HEK293T (cell line): ENCODE measurements around the gene SLC25A44.

Experiments used
- CTCF ChIA-PET: fragments of 350-600 bp; formaldehyde crosslinking; extraction: SDS; loops from one replicate; lab custom pipeline; 2021; ENCODE audit warnings: antibody characterized with exemption, inconsistent platforms; lab: Yijun Ruan, JAX
- POLR2A ChIA-PET: fragments of 350-600 bp; formaldehyde crosslinking; extraction: SDS; loops from one replicate; lab custom pipeline; 2020; ENCODE audit warnings: antibody characterized with exemption, inconsistent platforms; lab: Yijun Ruan, JAX
- DNase-seq: peaks from one replicate; pipeline ENCODE4 v3.0.0; 2012; ENCODE audit warnings: mixed read lengths; ENCODE audit errors: extremely low spot score
- ARNT ChIP-seq: fragments of 450-650 bp; IDR thresholded peaks from 2 replicates; pipeline ENCODE4 v1.6.1; 2017; ENCODE audit warnings: mild to moderate bottlenecking
- BHLHE40 ChIP-seq: fragments of 450-650 bp; IDR thresholded peaks from 2 replicates; pipeline ENCODE4 v1.6.1; 2016; ENCODE audit warnings: mild to moderate bottlenecking, moderate library complexity, borderline replicate concordance
- CTBP1 ChIP-seq: fragments of 450-650 bp; IDR thresholded peaks from 2 replicates; pipeline ENCODE4 v1.6.1; 2016; ENCODE audit warnings: borderline replicate concordance
- ELF4 ChIP-seq: fragments of 450-650 bp; IDR thresholded peaks from 2 replicates; pipeline ENCODE4 v1.6.1; 2017; ENCODE audit warnings: antibody characterized with exemption
- FOXA1 ChIP-seq: fragments of 450-650 bp; IDR thresholded peaks from 2 replicates; pipeline ENCODE4 v1.6.1; 2016; ENCODE audit warnings: mild to moderate bottlenecking
- FOXK2 ChIP-seq: fragments of 450-650 bp; IDR thresholded peaks from 2 replicates; pipeline ENCODE4 v1.6.1; 2016; ENCODE audit warnings: mild to moderate bottlenecking
- FOXM1 ChIP-seq: fragments of 450-650 bp; IDR thresholded peaks from 2 replicates; pipeline ENCODE4 v1.6.1; 2017; ENCODE audit warnings: mild to moderate bottlenecking, borderline replicate concordance
- HDGF ChIP-seq: fragments of 450-650 bp; IDR thresholded peaks from 2 replicates; pipeline ENCODE4 v1.6.1; 2017; ENCODE audit warnings: antibody characterized with exemption, borderline replicate concordance
- L3MBTL2 ChIP-seq: fragments of 450-650 bp; conservative IDR thresholded peaks from 2 replicates; pipeline ENCODE4 v1.6.1; 2016; ENCODE audit warnings: mild to moderate bottlenecking
- LEF1 ChIP-seq: fragments of 450-650 bp; IDR thresholded peaks from 2 replicates; pipeline ENCODE4 v1.6.1; 2017; ENCODE audit warnings: mild to moderate bottlenecking, borderline replicate concordance
- NFRKB ChIP-seq: fragments of 450-650 bp; IDR thresholded peaks from 2 replicates; pipeline ENCODE4 v1.6.1; 2016; ENCODE audit warnings: mild to moderate bottlenecking, moderate library complexity
- SP1 ChIP-seq: fragments of 450-650 bp; IDR thresholded peaks from 2 replicates; pipeline ENCODE4 v1.6.1; 2017
- SUZ12 ChIP-seq: fragments of 450-650 bp; IDR thresholded peaks from 2 replicates; pipeline ENCODE4 v1.6.1; 2016; ENCODE audit warnings: mild to moderate bottlenecking
- TARDBP ChIP-seq: fragments of 450-650 bp; IDR thresholded peaks from 2 replicates; pipeline ENCODE4 v1.6.1; 2016
- ZNF384 ChIP-seq: fragments of 450-650 bp; IDR thresholded peaks from 2 replicates; pipeline ENCODE4 v1.6.1; 2016
- TF ChIP-seq, protein P1 (sequence below): fragments of 450-650 bp; IDR thresholded peaks from 2 replicates; pipeline ENCODE4 v1.6.1; 2016

The SLC25A44 gene

DNA sequence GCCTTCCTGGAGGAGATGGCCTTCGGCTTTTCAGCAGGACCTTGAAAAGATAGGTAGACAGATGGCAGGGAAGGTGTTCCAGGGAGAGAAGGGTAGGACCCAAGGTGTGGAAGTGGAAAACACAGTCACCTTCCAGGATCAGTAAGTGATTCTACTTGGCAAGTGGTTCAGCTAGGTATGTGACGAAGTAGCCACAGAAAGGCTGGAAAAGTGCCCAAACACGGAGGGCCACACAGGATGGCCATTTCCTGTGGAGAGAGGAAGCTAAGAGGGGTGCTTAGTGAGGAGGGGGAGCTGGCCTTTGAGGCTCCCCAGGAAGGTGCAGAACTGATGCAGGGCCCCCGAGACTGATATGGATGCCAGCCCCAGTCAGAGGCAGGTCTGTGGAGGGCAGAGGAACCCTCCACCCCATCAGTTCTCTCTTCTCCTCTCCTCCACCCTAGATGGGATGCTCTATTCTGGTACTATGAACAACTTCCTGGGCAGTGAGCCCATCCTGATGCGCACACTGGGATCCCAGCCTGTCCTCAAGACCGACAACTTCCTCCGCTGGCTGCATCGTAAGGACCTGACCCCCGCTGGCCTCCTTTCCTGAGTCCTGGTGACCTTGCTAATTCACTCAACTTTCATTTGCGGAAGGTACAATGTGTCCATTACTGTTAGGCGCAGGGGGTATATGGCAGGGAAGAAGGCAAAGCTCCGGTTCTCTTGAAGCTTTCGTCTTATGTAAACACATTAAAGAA is 33.7 kb upstream of the SLC25A44 start:
- ChIA-PET CTCF (interaction anchor here (1.3 kb wide), 1 partner anchor 30 kb away, joined by 8 read pairs; no protein-coding TSS in a partner anchor), POLR2A (interaction anchor here (0.7 to 3.7 kb wide), 7 partner anchors 8 to 53 kb away, joined by 3 to 22 read pairs (median 6); partner anchors contain the start of genes PMF1 and SLC25A44)
- DNase-seq: no peak

DNA sequence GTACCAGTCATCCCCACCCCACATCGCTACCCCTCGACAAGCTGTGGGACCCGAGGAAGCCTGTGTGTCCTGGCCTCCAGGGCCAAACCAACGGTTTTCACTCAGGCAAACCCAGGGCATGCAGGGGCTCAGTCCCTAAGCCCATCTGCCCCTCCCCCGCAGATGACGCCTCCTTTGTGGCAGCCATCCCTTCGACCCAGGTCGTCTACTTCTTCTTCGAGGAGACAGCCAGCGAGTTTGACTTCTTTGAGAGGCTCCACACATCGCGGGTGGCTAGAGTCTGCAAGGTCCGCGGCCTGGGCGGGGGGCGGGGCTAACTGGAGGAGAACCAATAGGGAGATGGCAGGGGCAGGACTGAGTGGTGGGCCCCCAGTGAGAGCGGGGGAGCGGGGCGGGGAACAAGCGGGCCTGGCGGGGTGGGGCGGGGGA is 33.1 kb upstream of the SLC25A44 start:
- no peak for TF ChIP-seq BHLHE40
- TF ChIP-seq FOXA1: no peak
- no peak for TF ChIP-seq HDGF
- TF ChIP-seq SP1: no peak
- TF ChIP-seq, protein P1, sequence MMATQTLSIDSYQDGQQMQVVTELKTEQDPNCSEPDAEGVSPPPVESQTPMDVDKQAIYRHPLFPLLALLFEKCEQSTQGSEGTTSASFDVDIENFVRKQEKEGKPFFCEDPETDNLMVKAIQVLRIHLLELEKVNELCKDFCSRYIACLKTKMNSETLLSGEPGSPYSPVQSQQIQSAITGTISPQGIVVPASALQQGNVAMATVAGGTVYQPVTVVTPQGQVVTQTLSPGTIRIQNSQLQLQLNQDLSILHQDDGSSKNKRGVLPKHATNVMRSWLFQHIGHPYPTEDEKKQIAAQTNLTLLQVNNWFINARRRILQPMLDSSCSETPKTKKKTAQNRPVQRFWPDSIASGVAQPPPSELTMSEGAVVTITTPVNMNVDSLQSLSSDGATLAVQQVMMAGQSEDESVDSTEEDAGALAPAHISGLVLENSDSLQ: peak; percentile 46
- TF ChIP-seq LEF1: no peak
- no peak for TF ChIP-seq SUZ12
- no peak for TF ChIP-seq FOXM1
- no peak for TF ChIP-seq TARDBP
- TF ChIP-seq ARNT: no peak
- TF ChIP-seq L3MBTL2: peak; percentile 4
- no peak for TF ChIP-seq ZNF384
- TF ChIP-seq CTBP1: no peak
- TF ChIP-seq ELF4: no peak
- TF ChIP-seq FOXK2: no peak
- DNase-seq: peak; percentile 93
- ChIA-PET CTCF (interaction anchor here (0.7 to 1.3 kb wide), 3 partner anchors 12 to 64 kb away, joined by 3 to 8 read pairs (median 3); no protein-coding TSS in a partner anchor), POLR2A (interaction anchor here (0.7 to 3.7 kb wide), 8 partner anchors 8 to 54 kb away, joined by 3 to 22 read pairs (median 4); partner anchors contain the start of genes PMF1 and SLC25A44)

More for the DNA sequence above, 33.7 kb upstream of the SLC25A44 start:
- TF ChIP-seq HDGF (no peak), FOXK2 (no peak), L3MBTL2 (no peak), FOXA1 (no peak), SUZ12 (no peak), ELF4 (no peak), ZNF384 (no peak), NFRKB (no peak), ARNT (no peak), BHLHE40 (no peak), TARDBP (no peak), SP1 (no peak), CTBP1 (no peak), LEF1 (no peak), FOXM1 (no peak)

DNA sequence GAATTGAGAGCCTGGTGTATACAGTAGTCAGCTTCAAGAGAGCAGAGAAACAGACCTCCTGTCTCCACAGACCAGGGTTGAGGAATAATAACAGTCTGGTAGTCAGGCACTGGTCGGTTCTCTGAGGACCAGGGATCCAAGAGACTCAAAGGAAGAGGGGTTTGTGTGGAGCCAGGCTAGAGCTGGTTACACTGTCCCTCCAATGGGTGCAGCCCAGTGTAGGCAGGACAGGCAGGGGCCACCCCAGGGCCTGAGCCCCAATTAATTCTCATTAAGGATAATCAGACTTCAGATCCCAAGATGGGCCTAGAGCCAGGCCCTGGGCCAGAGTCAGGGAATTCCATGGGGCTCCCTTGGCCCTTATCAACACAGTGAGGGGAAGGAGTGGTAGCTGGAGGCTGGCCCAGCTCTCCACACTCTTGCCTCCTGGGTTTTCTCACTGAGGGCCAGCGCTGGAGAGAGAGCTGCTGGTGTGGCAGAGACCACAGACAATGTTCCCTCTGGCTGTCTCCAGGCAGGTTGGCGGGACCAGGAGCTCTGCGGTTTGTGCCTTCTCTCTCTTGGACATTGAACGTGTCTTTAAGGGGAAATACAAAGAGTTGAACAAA is 31.4 kb upstream of the SLC25A44 start:
- POLR2A ChIA-PET: interaction anchor here (0.9 to 3.7 kb wide), 3 partner anchors 12 to 51 kb away, joined by 4 to 22 read pairs (median 19); partner anchors contain the start of genes PMF1 and SLC25A44
- CTCF ChIA-PET: interaction anchor here (0.9 to 1.0 kb wide), 2 partner anchors 33 to 63 kb away, joined by 3 read pairs; no protein-coding TSS in a partner anchor
- DNase-seq: no peak
- TF ChIP-seq BHLHE40 (no peak), ELF4 (no peak), L3MBTL2 (no peak), ZNF384 (no peak), FOXM1 (no peak), LEF1 (no peak), SP1 (no peak), ARNT (no peak), HDGF (no peak), TARDBP (no peak), CTBP1 (no peak), SUZ12 (no peak), NFRKB (no peak), FOXA1 (no peak), FOXK2 (no peak)
- TF ChIP-seq, protein P1: no peak

DNA sequence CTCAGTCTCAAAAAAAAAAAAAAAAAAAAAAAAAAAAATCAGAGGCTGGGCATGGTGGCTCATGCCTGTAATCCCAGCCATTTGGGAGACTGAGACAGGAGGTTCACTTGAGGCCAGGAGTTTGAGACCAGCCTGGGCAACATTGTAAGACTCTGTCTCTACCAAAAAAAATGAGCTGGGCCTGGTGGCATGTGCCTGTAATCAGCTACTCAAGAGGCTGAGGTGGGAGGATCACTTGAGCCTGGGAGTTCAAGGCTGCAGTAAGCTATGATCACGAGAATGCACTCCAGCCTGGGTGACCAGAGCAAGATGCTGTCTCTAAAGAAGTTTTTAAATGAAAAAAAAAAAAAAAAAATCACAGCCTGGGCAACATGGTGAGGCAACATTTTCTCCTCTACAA is 30.2 kb upstream of the SLC25A44 start:
- ChIA-PET POLR2A (interaction anchor here (1.5 kb wide), 1 partner anchor 30 kb away, joined by 7 read pairs; the partner anchor contains the start of gene SLC25A44), CTCF (no interaction called here)
- TF ChIP-seq HDGF (no peak), TARDBP (no peak), SUZ12 (no peak), LEF1 (no peak), ELF4 (no peak), SP1 (no peak), ZNF384 (no peak), FOXK2 (no peak), L3MBTL2 (no peak), FOXM1 (no peak), ARNT (no peak), CTBP1 (no peak), FOXA1 (no peak), NFRKB (no peak), BHLHE40 (no peak)
- TF ChIP-seq, protein P1: no peak
- DNase-seq: no peak
